IPS DF 6.9 (cell line): ENCODE results near the gene CLCN6.
A peak's percentile ranks its signal among the peaks of the same experiment; 100 is the strongest.

Source experiments
- DNase-seq: peaks from one replicate; pipeline ENCODE4 v3.0.0-alpha.2; 2013; ENCODE audit warnings: low read depth, low spot score
- H3K27ac ChIP-seq: one replicate; pipeline ENCODE4 v1.5.1; 2013; ENCODE audit warnings: low read length, control low read depth
- H3K27me3 ChIP-seq: 2 replicates; pipeline ENCODE4 v1.6.1; 2013; ENCODE audit warnings: mild to moderate bottlenecking, low read length; ENCODE audit not compliant: control insufficient read depth, insufficient read depth
- H3K36me3 ChIP-seq: 2 replicates; pipeline ENCODE4 v1.6.1; 2013; ENCODE audit warnings: low read length; ENCODE audit not compliant: control insufficient read depth, insufficient read depth
- H3K4me1 ChIP-seq: 2 replicates; pipeline ENCODE4 v1.6.1; 2013; ENCODE audit warnings: low read length; ENCODE audit not compliant: control insufficient read depth, insufficient read depth
- H3K4me3 ChIP-seq: 2 replicates; pipeline ENCODE4 v1.5.1; 2013; ENCODE audit warnings: mild to moderate bottlenecking, low read length
- H3K9me3 ChIP-seq: 2 replicates; pipeline ENCODE4 v1.6.1; 2013; ENCODE audit warnings: low read length, inconsistent platforms; ENCODE audit not compliant: control insufficient read depth, insufficient read depth
- WGBS: extraction: QIAGEN DNeasy Blood & Tissue Kit; methylation state at CpG from one replicate; pipeline ENCODE4 v1.1.7; 2013; ENCODE audit warnings: mixed read lengths, missing lambda C conversion rate; ENCODE audit not compliant: insufficient read length, insufficient coverage; 5-methylcytosine and 5-hydroxymethylcytosine counted together

The CLCN6 gene

GRCh38 chr1:11831945-11832725 is 26.1 kb downstream of the CLCN6 start:
- H3K27me3 ChIP-seq, result no peaks in the 10 kb centered on the region
- DNase-seq, result no peak
- no peak overlapping the region for H3K4me3 ChIP-seq
- H3K9me3 ChIP-seq, result no peaks in the 10 kb centered on the region
- WGBS, result no CpG with 5 or more reads among the region's 9 CpGs
- H3K36me3 ChIP-seq, result peaks cover 65% of the 10 kb centered on the region
- no peaks in the 10 kb centered on the region for H3K4me1 ChIP-seq
- H3K27ac ChIP-seq, result no peak overlapping the region

DNA sequence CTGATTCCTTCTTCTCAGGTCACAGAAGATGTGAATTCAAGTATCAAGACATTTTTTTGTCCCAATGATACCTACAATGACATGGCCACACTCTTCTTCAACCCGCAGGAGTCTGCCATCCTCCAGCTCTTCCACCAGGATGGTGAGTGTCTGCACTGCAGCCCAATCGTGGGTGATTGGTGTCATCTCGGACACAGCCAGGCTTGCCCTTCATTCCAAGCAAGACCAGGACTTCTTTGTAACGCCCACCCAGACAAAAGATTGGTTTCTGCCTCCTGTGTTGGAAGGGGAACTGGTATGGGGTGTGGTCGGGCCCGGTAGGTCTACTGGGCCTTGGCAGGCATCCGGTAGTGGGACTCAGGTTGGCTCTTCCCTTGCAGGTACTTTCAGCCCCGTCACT is 27.5 kb downstream of the CLCN6 start:
- no peak overlapping the region for H3K4me3 ChIP-seq
- H3K9me3 ChIP-seq, result no peaks in the 10 kb centered on the region
- no CpG with 5 or more reads among the region's 8 CpGs for WGBS
- no peaks in the 10 kb centered on the region for H3K27me3 ChIP-seq
- H3K4me1 ChIP-seq, result no peaks in the 10 kb centered on the region
- DNase-seq, result no peak
- peaks cover 67% of the 10 kb centered on the region for H3K36me3 ChIP-seq
- no peak overlapping the region for H3K27ac ChIP-seq

DNA sequence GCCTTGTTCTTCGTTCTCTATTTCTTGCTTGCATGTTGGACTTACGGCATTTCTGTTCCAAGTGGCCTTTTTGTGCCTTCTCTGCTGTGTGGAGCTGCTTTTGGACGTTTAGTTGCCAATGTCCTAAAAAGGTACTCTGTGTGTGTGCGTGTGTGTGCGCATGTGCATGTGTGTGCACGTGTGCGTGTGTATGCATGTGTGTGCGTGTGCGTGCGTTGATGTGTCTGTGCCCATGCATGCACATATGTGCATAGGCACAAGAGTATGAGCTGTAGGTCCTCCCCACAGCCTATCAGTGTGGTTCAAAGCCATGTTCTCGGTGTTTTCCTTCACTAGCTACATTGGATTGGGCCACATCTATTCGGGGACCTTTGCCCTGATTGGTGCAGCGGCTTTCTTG is 27.9 kb downstream of the CLCN6 start:
- no CpG with 5 or more reads among the region's 13 CpGs for WGBS
- Histone ChIP-seq H3K27me3 (no peaks in the 10 kb centered on the region), H3K4me1 (no peaks in the 10 kb centered on the region), H3K36me3 (peaks cover 63% of the 10 kb centered on the region), H3K4me3 (no peak overlapping the region), H3K27ac (no peak overlapping the region), H3K9me3 (no peaks in the 10 kb centered on the region)
- no peak for DNase-seq

GRCh38 chr1:11835441-11836225 is 29.6 kb downstream of the CLCN6 start:
- Histone ChIP-seq H3K36me3 (peaks cover 65% of the 10 kb centered on the region), H3K27me3 (no peaks in the 10 kb centered on the region), H3K4me1 (no peaks in the 10 kb centered on the region), H3K4me3 (no peak overlapping the region), H3K9me3 (no peaks in the 10 kb centered on the region), H3K27ac (no peak overlapping the region)
- DNase-seq, result no peak
- WGBS, result no CpG with 5 or more reads among the region's 28 CpGs

GRCh38 chr1:11836955-11837766 is 31.2 kb downstream of the CLCN6 start:
- Histone ChIP-seq H3K4me1 (no peaks in the 10 kb centered on the region), H3K9me3 (no peaks in the 10 kb centered on the region), H3K4me3 (no peak overlapping the region), H3K27me3 (no peaks in the 10 kb centered on the region), H3K27ac (no peak overlapping the region), H3K36me3 (peaks cover 78% of the 10 kb centered on the region)
- no peak for DNase-seq
- whole genome bisulfite sequencing, result no CpG with 5 or more reads among the region's 36 CpGs

DNA sequence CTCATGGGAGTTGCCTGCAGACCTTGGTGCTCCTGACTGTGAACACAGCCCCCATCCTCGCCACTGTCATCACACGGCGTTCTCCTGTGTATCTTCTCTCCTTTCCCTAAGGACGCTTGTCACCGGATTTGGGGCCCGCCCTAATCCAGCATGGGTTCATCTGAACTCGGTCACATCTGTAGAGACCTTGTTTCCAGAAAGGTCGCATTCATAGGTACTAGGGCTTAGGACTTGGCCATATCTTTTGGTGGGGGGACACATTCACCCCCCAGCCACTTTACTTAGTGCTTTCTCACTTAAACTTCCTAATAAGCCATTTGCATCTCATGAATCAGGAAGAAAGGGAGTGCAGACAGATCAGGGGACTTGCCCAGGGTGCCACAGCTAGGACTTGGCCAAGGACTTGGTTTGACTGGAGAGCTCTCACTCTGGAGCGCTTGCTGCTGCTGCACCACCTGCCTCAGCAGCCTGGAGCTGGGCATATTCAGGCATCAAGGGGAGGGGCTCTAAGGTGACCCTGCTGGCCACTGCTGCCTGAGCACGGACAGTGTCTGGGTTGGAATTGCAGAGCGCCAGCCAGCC is 31.9 kb downstream of the CLCN6 start:
- Histone ChIP-seq H3K4me1 (no peaks in the 10 kb centered on the region), H3K9me3 (no peaks in the 10 kb centered on the region), H3K36me3 (peaks cover 79% of the 10 kb centered on the region), H3K27me3 (no peaks in the 10 kb centered on the region), H3K27ac (no peak overlapping the region), H3K4me3 (no peak overlapping the region)
- no peak for DNase-seq
- no CpG with 5 or more reads among the region's 11 CpGs for WGBS

- Histone ChIP-seq H3K36me3 (peaks cover 72% of the 10 kb centered on the region), H3K4me1 (no peaks in the 10 kb centered on the region), H3K27ac (no peak overlapping the region), H3K9me3 (no peaks in the 10 kb centered on the region), H3K4me3 (no peak overlapping the region), H3K27me3 (no peaks in the 10 kb centered on the region)
- WGBS, result no CpG with 5 or more reads among the region's 40 CpGs
- peak; percentile 52 for DNase-seq
These were observed 32.6 kb downstream of the CLCN6 start for GRCh38 chr1:11838349-11839272.

DNA sequence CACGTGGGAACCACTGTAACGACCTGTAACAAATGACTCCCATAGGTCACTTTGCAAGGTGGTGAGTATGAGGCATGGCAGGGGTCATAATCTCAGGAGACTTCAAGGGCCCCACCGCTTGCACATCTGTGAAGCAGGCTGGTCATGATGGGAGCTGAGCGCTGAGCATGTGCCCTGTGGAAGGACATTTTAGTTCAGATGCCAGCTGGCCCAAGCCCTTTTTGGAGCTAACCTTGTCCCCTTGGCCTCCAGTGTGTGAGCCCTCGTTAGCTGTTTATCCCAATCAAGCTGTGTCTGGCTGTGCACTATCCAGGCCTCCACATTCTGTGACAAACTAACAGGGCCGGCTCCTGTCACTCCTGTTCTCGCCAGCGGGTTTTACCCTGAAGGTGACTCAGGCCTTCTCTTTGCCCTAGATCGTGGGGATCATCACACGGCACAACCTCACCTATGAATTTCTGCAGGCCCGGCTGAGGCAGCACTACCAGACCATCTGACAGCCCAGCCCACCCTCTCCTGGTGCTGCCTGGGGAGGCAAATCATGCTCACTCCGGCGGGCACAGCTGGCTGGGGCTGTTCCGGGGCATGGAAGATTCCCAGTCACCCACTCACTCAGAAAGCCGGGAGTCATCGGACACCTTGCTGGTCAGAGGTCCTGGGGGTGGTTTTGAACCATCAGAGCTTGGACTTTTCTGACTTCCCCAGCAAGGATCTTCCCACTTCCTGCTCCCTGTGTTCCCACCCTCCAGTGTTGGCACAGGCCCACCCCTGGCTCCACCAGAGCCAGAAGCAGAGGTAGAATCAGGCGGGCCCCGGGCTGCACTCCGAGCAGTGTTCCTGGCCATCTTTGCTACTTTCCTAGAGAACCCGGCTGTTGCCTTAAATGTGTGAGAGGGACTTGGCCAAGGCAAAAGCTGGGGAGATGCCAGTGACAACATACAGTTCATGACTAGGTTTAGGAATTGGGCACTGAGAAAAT is 34.0 kb downstream of the CLCN6 start:
- Histone ChIP-seq H3K36me3 (peaks cover 60% of the 10 kb centered on the region), H3K4me1 (no peaks in the 10 kb centered on the region), H3K27me3 (no peaks in the 10 kb centered on the region), H3K4me3 (no peak overlapping the region), H3K9me3 (no peaks in the 10 kb centered on the region), H3K27ac (no peak overlapping the region)
- WGBS, result no CpG with 5 or more reads among the region's 20 CpGs
- DNase-seq, result no peak
